ENCODE results near the gene DENND1A.

- TF ChIP-seq, protein P1, sequence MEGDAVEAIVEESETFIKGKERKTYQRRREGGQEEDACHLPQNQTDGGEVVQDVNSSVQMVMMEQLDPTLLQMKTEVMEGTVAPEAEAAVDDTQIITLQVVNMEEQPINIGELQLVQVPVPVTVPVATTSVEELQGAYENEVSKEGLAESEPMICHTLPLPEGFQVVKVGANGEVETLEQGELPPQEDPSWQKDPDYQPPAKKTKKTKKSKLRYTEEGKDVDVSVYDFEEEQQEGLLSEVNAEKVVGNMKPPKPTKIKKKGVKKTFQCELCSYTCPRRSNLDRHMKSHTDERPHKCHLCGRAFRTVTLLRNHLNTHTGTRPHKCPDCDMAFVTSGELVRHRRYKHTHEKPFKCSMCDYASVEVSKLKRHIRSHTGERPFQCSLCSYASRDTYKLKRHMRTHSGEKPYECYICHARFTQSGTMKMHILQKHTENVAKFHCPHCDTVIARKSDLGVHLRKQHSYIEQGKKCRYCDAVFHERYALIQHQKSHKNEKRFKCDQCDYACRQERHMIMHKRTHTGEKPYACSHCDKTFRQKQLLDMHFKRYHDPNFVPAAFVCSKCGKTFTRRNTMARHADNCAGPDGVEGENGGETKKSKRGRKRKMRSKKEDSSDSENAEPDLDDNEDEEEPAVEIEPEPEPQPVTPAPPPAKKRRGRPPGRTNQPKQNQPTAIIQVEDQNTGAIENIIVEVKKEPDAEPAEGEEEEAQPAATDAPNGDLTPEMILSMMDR (IDR thresholded peaks at IDR 0.05): no peak
- no peak for TF ChIP-seq POLR2A (IDR thresholded peaks at IDR 0.05)
Observed at GRCh38 chr9:123883634-123884033, 46.3 kb downstream of the DENND1A start.
